Sigmoid colon (tissue), 7 donors: Measurements from ENCODE around the gene CTSF. TPM values are rescaled to one million over a fixed set of nuclear protein-coding genes. Genes with fewer than 3 reads are reported as not detected.

ENCODE experiments used
- DNase-seq: peaks from one replicate; pipeline ENCODE4 v3.0.0-alpha.2; 2019
- H3K27ac ChIP-seq, 4 donors: fragments of 200-600 bp; sonication (generic); one replicate each; pipeline ENCODE4 v1.5.1; 2016 to 2019; ENCODE audit warnings: mild to moderate bottlenecking in 1 of 4
- H3K27me3 ChIP-seq, 3 donors: fragments of 200-600 bp; sonication (generic); one replicate each; pipeline ENCODE4 v1.5.1; 2019; ENCODE audit warnings: mild to moderate bottlenecking in 1 of 3
- H3K36me3 ChIP-seq, 4 donors: fragments of 200-600 bp; sonication (generic); one replicate each; pipeline ENCODE4 v1.5.1; 2016 to 2019
- H3K4me1 ChIP-seq, 4 donors: fragments of 200-600 bp; sonication (generic); one replicate each; pipeline ENCODE4 v1.5.1; 2017 to 2019
- H3K4me3 ChIP-seq, 4 donors: fragments of 200-600 bp; sonication (generic); one replicate each; pipeline ENCODE4 v1.5.1; 2017 to 2019; ENCODE audit warnings: mild to moderate bottlenecking in 2 of 4, moderate library complexity in 1 of 4
- H3K9me3 ChIP-seq, 4 donors: fragments of 200-600 bp in 3 of 4; sonication (generic) in 3 of 4; one replicate each; pipeline versions ENCODE4 v1.5.1 to v1.6.1; 2013 to 2019
- EP300 ChIP-seq, 4 donors: sonication (generic); formaldehyde crosslinking; IDR thresholded peaks; one replicate each; pipeline ENCODE4 v1.6.1; 2017; ENCODE audit warnings: antibody characterized with exemption in 4 of 4
- POLR2A ChIP-seq, 2 donors: fragments of 450-650 bp; IDR thresholded peaks; one replicate each; pipeline ENCODE4 v1.6.1; 2016; ENCODE audit warnings: antibody characterized with exemption in 2 of 2, mild to moderate bottlenecking in 2 of 2, moderate library complexity in 2 of 2
- POLR2AphosphoS5 ChIP-seq, 4 donors: sonication (generic); formaldehyde crosslinking; IDR thresholded peaks; one replicate each; pipeline ENCODE4 v1.6.1; 2017; ENCODE audit warnings: antibody characterized with exemption in 4 of 4
- WGBS, 2 donors: extraction: QIAGEN DNeasy Blood & Tissue Kit; methylation state at CpG; one replicate each; pipeline ENCODE4 v1.1.7; 2013; 5-methylcytosine and 5-hydroxymethylcytosine counted together
- intact Hi-C: fragments of 100-400 bp; cut with DNase I; formaldehyde crosslinking; loops from one replicate; pipeline ENCODE4 v1.15.1; 2023
- polyA plus RNA-seq, 3 donors: library from polyadenylated mRNA; stranded (reverse); fragments of 200-250 nt; gene quantifications; one replicate each; pipeline ENCODE4 v1.2.3, GENCODE V29; 2013
- total RNA-seq, 4 donors: library from RNA; depleted of rRNA; stranded (reverse); fragments of >200 nt; gene quantifications; one replicate each; pipeline ENCODE4 v1.1.0, GENCODE V29; 2016
- TF ChIP-seq, protein P1 (sequence below), 4 experiments: fragments of 450-650 bp in 3 of 4; fragments of 200-600 bp in 1 of 4; IDR thresholded peaks; one replicate each; pipeline ENCODE4 v1.5.1; 2016 to 2019; ENCODE audit warnings: antibody characterized with exemption in 4 of 4, mild to moderate bottlenecking in 3 of 4, moderate library complexity in 2 of 4
- donor health status: healthy with polysubstance abuse.
- donor health status: Bipolar disorder and iron deficiency.
- donor health status: healthy.

CTSF gene
- total and polyA plus RNA-seq, 7 donors, result 3.5 to 170 (median 121) TPM

DNA sequence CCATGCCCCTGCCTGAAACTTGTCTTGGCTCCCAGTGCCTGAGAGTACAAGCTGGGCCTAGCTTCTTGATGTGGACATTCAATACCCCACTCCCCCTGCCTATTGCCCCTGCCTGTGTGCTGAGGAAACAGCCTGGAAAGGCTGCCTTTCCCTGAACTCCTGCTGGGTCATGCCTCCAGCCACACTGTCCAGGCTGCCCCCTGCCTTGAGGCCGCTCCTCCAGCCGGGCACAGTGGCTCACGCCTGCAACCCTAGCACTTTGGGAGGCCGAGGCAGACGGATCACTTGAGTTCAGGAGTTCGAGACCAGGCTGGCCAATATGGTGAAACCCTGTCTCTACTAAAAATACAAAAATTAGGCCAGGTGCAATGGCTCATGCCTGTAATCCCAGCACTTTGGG is 34.7 kb upstream of the CTSF start:
- H3K27me3 ChIP-seq, result no peaks in the 10 kb centered on the region
- intact Hi-C loops, result no loop called here
- peaks cover 0 to 27% (median 25%) of the 10 kb centered on the region in 4 donors for H3K4me1 ChIP-seq
- no peaks in the 10 kb centered on the region for H3K9me3 ChIP-seq
- DNase-seq, result no peak
- H3K36me3 ChIP-seq, result peaks cover 11 to 59% (median 27%) of the 10 kb centered on the region in 4 donors
- no peak overlapping the region for H3K4me3 ChIP-seq
- 95 to 96% methylated on average over 6 of the region's 6 CpGs for WGBS, 2 donors
- H3K27ac ChIP-seq, result peak overlapping the region in 1 of 4 donors; percentile 35
- TF ChIP-seq, protein P1, sequence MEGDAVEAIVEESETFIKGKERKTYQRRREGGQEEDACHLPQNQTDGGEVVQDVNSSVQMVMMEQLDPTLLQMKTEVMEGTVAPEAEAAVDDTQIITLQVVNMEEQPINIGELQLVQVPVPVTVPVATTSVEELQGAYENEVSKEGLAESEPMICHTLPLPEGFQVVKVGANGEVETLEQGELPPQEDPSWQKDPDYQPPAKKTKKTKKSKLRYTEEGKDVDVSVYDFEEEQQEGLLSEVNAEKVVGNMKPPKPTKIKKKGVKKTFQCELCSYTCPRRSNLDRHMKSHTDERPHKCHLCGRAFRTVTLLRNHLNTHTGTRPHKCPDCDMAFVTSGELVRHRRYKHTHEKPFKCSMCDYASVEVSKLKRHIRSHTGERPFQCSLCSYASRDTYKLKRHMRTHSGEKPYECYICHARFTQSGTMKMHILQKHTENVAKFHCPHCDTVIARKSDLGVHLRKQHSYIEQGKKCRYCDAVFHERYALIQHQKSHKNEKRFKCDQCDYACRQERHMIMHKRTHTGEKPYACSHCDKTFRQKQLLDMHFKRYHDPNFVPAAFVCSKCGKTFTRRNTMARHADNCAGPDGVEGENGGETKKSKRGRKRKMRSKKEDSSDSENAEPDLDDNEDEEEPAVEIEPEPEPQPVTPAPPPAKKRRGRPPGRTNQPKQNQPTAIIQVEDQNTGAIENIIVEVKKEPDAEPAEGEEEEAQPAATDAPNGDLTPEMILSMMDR (IDR thresholded peaks at IDR 0.05), result no peak
- no peak for TF ChIP-seq EP300 (IDR thresholded peaks at IDR 0.05)
- TF ChIP-seq POLR2AphosphoS5 (IDR thresholded peaks at IDR 0.05), result no peak
- TF ChIP-seq POLR2A (IDR thresholded peaks at IDR 0.05), result no peak

DNA sequence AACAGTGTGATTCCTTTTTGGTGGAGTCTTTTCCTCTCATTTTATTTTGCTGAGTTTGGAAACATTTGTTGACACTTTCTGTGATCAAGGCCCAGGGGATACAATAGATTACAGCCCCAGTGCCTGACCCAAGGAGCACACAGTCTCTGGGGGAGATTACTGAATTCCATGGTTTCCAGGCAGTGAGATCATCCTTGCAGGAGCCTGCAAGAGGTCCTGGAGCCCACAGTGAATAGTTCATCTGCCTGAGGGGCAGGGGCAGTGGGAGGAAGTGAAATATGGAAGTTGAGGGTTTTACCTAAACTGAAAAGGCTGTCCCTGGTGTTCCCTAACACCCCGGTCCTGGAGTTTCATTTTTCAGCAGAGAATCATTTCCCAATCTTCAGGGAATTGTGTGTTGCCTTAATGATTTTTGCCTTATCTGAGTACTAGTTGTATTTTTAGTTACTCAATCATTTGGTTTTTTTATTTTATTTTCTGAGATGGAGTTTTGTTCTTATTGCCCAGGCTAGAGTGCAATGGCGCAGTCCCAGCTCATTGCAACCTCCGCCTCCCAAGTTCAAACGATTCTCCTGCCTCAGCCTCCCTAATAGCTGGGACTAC is 32.3 kb upstream of the CTSF start:
- DNase-seq, result no peak
- no peak overlapping the region for H3K27ac ChIP-seq

DNA sequence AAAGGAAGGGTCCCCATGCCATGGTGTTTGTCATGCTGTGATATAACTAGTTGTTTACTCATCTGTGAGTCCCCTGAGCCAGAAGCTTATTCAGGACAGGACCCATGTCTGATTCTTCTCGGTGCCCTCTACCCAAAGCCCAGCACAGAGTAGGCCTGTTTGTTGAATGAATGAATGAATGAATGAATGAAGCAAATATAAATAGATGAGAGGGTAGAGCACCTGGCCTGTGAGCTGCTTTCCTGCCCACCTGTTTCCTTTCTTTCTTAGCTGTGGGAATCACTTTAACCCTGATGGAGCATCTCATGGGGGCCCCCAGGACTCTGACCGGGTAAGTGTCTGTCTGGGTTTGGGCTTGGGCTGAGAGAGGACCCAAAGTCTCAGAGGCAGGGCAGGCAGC is 31.8 kb upstream of the CTSF start:
- no peak overlapping the region for H3K27ac ChIP-seq
- TF ChIP-seq EP300 (IDR thresholded peaks at IDR 0.05) (no peak), POLR2AphosphoS5 (IDR thresholded peaks at IDR 0.05) (no peak), POLR2A (IDR thresholded peaks at IDR 0.05) (no peak)
- TF ChIP-seq, protein P1 (IDR thresholded peaks at IDR 0.05), result no peak
- DNase-seq, result no peak
- 86 to 94% methylated on average over 2 of the region's 2 CpGs for WGBS, 2 donors
- no peaks in the 10 kb centered on the region for H3K9me3 ChIP-seq
- peaks cover 0 to 26% (median 22%) of the 10 kb centered on the region in 4 donors for H3K4me1 ChIP-seq
- intact Hi-C loops, result no loop called here
- H3K36me3 ChIP-seq, result peaks cover 9 to 49% (median 17%) of the 10 kb centered on the region in 4 donors
- H3K4me3 ChIP-seq, result no peak overlapping the region
- H3K27me3 ChIP-seq, result no peaks in the 10 kb centered on the region

More for the DNA sequence above, 32.3 kb upstream of the CTSF start:
- intact Hi-C loops, result no loop called here
- 84 to 89% methylated on average over 4 of the region's 4 CpGs for WGBS, 2 donors
- Histone ChIP-seq H3K27me3 (no peaks in the 10 kb centered on the region), H3K4me1 (peaks cover 0 to 21% (median 17%) of the 10 kb centered on the region in 4 donors), H3K9me3 (no peaks in the 10 kb centered on the region), H3K4me3 (no peak overlapping the region), H3K36me3 (peaks cover 11 to 55% (median 23%) of the 10 kb centered on the region in 4 donors)
- no peak for TF ChIP-seq EP300 (IDR thresholded peaks at IDR 0.05)
- TF ChIP-seq POLR2A (IDR thresholded peaks at IDR 0.05), result no peak
- no peak for TF ChIP-seq POLR2AphosphoS5 (IDR thresholded peaks at IDR 0.05)
- TF ChIP-seq, protein P1 (IDR thresholded peaks at IDR 0.05), result no peak

DNA sequence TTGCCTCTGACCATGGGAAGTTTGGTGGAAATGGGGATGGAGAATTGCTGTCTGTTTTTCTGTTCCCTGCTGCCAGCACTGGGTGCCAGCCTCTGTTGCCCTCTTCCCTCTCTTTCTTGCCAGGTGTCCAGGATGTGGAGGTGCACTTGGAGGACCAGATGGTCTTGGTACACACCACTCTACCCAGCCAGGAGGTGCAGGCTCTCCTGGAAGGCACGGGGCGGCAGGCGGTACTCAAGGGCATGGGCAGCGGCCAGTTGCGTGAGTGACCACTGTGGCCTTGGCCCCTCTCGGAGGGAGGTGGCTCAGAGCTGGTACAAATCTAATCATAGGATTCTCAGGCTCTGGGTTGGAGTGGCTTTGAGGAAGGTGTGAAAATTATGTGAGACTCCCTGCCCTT is 30.6 kb upstream of the CTSF start:
- no peaks in the 10 kb centered on the region for H3K27me3 ChIP-seq
- 97 to 99% methylated on average over 6 of the region's 6 CpGs for WGBS, 2 donors
- TF ChIP-seq EP300 (IDR thresholded peaks at IDR 0.05), result no peak
- TF ChIP-seq POLR2A (IDR thresholded peaks at IDR 0.05), result no peak
- no peak for TF ChIP-seq POLR2AphosphoS5 (IDR thresholded peaks at IDR 0.05)
- TF ChIP-seq, protein P1 (IDR thresholded peaks at IDR 0.05), result no peak
- H3K4me1 ChIP-seq, result peaks cover 0 to 38% (median 34%) of the 10 kb centered on the region in 4 donors
- peaks cover 5 to 37% (median 14%) of the 10 kb centered on the region in 4 donors for H3K36me3 ChIP-seq
- DNase-seq, result no peak
- no peak overlapping the region for H3K27ac ChIP-seq
- H3K4me3 ChIP-seq, result no peak overlapping the region
- H3K9me3 ChIP-seq, result no peaks in the 10 kb centered on the region
- intact Hi-C loops, result no loop called here
